ENCODE results near the gene CDYL2.

The CDYL2 gene

GRCh38 chr16:80703131-80704071 is 101.0 kb downstream of the CDYL2 start:
- no peak for DNase-seq

DNA sequence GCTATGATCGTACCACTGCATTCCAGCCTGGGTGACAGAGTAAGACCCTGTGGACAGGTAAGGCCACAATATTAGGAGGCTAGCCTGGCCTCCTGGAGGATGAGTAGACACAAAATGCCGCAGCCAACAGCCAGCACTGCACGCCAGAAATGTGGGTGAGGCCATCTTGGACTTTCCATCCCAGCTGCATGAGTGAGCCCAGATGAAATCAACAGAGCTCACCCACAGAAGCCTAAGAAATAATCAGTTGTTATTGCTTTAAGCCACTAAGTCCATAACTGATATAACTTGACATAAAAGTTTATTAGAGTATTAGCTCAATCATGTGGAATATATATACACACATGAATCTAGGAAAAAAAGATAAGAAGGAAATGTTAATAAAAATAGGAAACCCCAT is 101.7 kb downstream of the CDYL2 start:
- DNase-seq, result no peak

GRCh38 chr16:80700558-80700957 is 103.8 kb downstream of the CDYL2 start:
- DNase-seq, result no peak

GRCh38 chr16:80695020-80695419 is 109.4 kb downstream of the CDYL2 start:
- no peak for DNase-seq

- DNase-seq, result no peak
These were observed 110.8 kb downstream of the CDYL2 start for GRCh38 chr16:80693553-80693952.

- DNase-seq, result no peak
These were observed 112.1 kb downstream of the CDYL2 start for GRCh38 chr16:80692270-80692669.

DNA sequence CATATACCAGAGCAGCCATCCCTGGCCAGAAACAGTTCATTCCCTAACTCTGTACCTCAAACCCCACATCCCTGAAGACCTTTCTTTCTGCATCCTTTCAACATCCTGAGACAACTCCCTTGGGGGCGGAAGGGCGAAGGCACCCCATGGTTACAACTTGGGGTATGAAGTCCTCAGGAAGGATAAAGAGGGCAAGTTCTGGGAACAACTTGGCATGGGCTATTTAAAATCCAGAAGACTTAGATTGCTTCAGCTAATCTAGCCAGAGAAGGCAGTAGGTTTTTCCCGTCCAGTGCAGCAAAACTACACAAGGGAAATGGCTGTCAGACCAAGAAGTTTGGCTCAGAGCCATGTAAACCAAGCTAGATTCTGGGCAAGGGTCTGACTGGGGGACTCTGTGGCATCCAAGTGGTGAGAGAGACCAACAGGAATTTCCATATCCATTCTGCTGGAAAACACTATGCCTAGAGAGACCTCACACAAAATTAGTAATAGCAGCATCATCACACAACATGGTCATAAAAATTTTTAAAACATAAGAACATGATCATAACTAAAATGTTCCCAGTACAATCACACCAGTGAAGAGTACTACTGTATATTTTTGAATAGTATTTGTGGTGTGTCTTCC is 113.2 kb downstream of the CDYL2 start:
- DNase-seq, result no peak

DNA sequence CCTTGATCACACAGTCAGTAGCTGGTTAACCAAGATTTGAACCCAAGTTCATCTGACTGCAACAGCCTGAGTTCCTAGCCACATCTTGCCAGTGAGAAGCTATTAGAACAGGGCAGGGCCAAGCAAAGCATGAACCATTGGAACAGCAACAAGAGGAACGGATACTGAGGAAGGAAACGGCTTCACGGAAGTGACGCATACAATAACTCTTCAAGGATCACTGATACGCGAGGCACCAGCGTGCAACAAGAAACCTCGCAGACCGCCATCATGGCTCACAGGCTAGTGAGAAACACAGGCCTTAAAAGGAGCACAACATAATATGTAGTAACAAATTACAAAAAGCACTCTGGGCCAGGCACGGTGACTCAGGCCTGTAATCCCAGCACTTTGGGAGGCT is 114.9 kb downstream of the CDYL2 start:
- no peak for DNase-seq

- DNase-seq, result no peak
These were observed 116.8 kb downstream of the CDYL2 start for GRCh38 chr16:80687606-80688005.

- DNase-seq, result no peak
These were observed 119.5 kb downstream of the CDYL2 start for GRCh38 chr16:80684906-80685305.

DNA sequence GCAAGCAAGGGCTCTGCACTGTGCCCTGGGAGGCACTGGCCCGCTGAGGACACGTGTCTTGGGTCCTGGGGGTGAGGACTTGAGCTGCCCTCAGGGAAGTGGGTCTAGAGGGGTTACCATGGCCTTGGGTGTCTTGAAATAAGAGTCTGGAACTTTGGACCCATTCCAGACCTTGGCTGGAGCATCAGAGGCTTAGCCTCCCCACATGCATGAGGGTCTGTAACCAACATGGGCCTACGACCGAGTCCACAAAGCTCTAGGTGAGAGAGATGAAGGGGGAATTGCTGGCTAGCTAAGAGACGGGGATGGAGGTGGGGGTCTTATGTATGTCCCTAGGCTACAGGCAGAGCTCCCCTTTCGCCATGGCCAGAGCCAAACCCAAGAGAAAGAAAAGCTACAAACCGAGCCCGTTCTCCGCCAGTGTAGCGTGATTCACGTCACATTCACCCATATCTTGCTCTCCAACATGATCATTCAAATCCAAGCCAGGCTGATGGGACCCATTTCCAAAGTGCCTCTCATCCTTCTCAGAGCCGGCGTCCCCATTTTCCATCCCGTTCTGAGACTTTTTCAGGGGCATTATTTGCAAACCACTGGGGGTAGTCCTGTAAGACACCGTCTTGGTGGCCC is 120.1 kb downstream of the CDYL2 start:
- DNase-seq, result no peak

GRCh38 chr16:80683646-80684045 is 120.8 kb downstream of the CDYL2 start:
- DNase-seq, result no peak

GRCh38 chr16:80682421-80683070 is 121.9 kb downstream of the CDYL2 start:
- DNase-seq, result no peak

DNA sequence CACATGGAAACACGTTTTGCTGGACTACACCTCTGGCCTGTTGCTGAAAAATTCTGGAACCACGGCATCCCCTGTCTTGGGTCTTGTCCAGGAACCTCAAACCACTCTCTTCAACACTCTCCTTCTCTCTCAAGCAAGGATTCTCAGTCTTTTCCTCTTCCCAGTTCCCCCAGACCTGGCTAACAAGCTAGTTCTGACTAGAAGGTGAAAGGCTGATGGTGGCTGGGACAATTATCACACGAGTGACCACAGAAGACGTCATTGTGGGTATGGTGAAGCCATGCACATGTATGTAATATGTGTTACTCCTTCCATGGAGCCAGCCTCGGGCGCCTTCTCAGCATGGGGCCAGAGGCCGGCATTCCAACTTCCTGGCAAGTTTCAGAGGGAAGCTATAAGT is 123.0 kb downstream of the CDYL2 start:
- DNase-seq, result no peak

DNA sequence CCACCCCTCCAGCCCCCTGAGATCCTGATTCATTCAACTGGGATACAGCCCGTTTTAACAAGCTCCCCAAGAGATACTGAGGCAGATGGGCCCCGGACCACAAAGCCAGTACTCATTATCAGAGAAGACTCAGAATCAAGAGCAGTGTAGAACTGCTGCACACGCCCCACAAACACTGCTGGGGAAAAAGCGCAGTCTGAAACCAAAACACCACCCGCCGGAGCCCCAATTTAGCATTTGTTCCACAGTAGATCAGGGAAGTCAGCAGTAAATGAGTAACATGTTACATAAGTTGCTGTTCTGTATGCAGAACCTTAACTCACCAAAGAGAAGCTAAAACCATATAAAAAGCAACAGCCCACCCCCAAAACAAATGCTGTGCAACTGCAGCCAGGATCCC is 123.6 kb downstream of the CDYL2 start:
- no peak for DNase-seq

GRCh38 chr16:80680046-80680445 is 124.4 kb downstream of the CDYL2 start:
- no peak for DNase-seq

DNA sequence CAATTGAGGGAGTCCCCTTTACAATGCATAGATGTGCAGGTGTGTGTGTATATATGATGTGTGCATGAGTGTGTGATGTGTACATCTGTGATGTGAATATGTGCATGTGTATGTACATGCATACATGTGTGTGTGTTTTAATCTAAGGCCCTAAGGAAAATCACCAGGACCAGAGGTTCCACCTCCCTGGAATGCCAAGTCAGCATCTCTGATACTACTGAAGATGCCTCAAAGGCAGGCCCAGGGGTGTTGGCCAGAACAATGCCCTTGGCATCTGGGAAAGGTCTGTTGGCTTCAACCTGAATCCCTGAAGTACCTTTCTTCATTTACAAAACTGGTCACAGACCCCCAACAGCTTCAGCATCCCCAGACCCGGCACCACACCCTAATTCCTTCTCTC is 129.5 kb downstream of the CDYL2 start:
- DNase-seq, result no peak

- DNase-seq, result no peak
These were observed 132.0 kb downstream of the CDYL2 start for GRCh38 chr16:80672379-80672778.

- DNase-seq, result no peak
These were observed 133.0 kb downstream of the CDYL2 start for GRCh38 chr16:80671281-80671849.

- no peak for DNase-seq
These were observed 134.1 kb downstream of the CDYL2 start for GRCh38 chr16:80670170-80670865.

DNA sequence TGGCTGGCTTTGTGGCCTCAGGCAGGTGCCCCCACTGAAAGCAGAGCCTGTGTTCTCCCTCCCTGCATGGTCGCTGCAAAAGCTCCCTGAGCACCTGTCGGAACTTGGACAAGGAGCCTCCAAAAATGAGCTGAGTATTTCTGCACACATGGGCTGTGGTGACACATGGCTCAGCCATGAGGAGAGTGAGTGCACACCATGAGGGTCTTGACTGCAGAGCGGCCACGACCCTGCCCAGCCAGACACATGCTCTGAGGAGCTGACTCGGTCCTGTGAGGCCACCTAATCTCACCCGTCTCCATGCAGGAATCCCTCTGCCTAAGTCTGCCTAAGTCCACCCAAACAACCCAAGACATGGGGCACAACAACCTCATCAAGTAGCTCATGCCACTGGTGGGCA is 134.7 kb downstream of the CDYL2 start:
- no peak for DNase-seq

GRCh38 chr16:80667925-80668324 is 136.5 kb downstream of the CDYL2 start:
- no peak for DNase-seq

- DNase-seq, result no peak
These were observed 137.2 kb downstream of the CDYL2 start for GRCh38 chr16:80667251-80667560.

Measured in SHP77 (cell line).